MM.1S (cell line): ENCODE measurements around the gene HNRNPLL.

Experiments used
- DNase-seq: peaks from one replicate; pipeline ENCODE4 v3.0.0-alpha.2; 2015
- H2AFZ ChIP-seq: fragments of 300-600 bp; sonication (generic); 2 replicates; pipeline ENCODE4 v1.6.0; 2016; ENCODE audit warnings: antibody characterized with exemption, low read length
- H3F3A ChIP-seq: fragments of 300-600 bp; sonication (generic); 2 replicates; pipeline ENCODE4 v1.6.1; 2016; ENCODE audit warnings: mild to moderate bottlenecking, antibody characterized with exemption, low read length, moderate library complexity, mixed read lengths; ENCODE audit not compliant: insufficient read depth
- H3K27ac ChIP-seq: fragments of 300-600 bp; sonication (generic); 2 replicates; pipeline ENCODE4 v1.5.1; 2016; ENCODE audit warnings: mild to moderate bottlenecking, low read length
- H3K27me3 ChIP-seq: fragments of 300-600 bp; sonication (generic); replicated peaks from 2 replicates; pipeline ENCODE4 v1.6.0; 2016; ENCODE audit warnings: low read length; ENCODE audit not compliant: insufficient read depth
- H3K36me3 ChIP-seq: fragments of 300-600 bp; sonication (generic); replicated peaks from 2 replicates; pipeline ENCODE4 v1.6.1; 2016; ENCODE audit warnings: mild to moderate bottlenecking, low read length, mixed read lengths; ENCODE audit not compliant: insufficient read depth
- H3K4me1 ChIP-seq: fragments of 300-600 bp; sonication (generic); 2 replicates; pipeline ENCODE4 v1.6.1; 2016; ENCODE audit warnings: low read length, mixed read lengths
- H3K4me2 ChIP-seq: fragments of 300-600 bp; sonication (generic); 2 replicates; pipeline ENCODE4 v1.6.0; 2016; ENCODE audit warnings: low read depth, low read length
- H3K4me3 ChIP-seq: fragments of 300-600 bp; sonication (generic); 2 replicates; pipeline ENCODE4 v1.5.1; 2016; ENCODE audit warnings: low read length, mixed read lengths
- H3K79me2 ChIP-seq: fragments of 300-600 bp; sonication (generic); 2 replicates; pipeline ENCODE4 v1.6.1; 2016; ENCODE audit warnings: mixed run types, low read length, mixed read lengths
- H3K9ac ChIP-seq: fragments of 300-600 bp; sonication (generic); 2 replicates; pipeline ENCODE4 v1.6.1; 2016; ENCODE audit warnings: low read length, mixed read lengths
- H3K9me2 ChIP-seq: fragments of 300-600 bp; sonication (generic); replicated peaks from 2 replicates; pipeline ENCODE4 v1.6.1; 2016; ENCODE audit warnings: mild to moderate bottlenecking, low read length, mixed read lengths; ENCODE audit not compliant: insufficient read depth
- H3K9me3 ChIP-seq: fragments of 300-600 bp; sonication (generic); replicated peaks from 2 replicates; pipeline ENCODE4 v1.6.1; 2016; ENCODE audit warnings: mild to moderate bottlenecking, low read length, mixed read lengths; ENCODE audit not compliant: insufficient read depth
- H4K20me1 ChIP-seq: fragments of 300-600 bp; sonication (generic); 2 replicates; pipeline ENCODE4 v1.6.1; 2016; ENCODE audit warnings: mild to moderate bottlenecking, low read length, moderate library complexity, mixed read lengths; ENCODE audit not compliant: insufficient read depth
- CTCF ChIP-seq: fragments of 300-600 bp; sonication (generic); IDR thresholded peaks from 2 replicates; pipeline ENCODE4 v1.5.1; 2016; ENCODE audit warnings: antibody characterized with exemption, low read length, mixed read lengths
- EZH2 ChIP-seq: fragments of 300-600 bp; sonication (generic); optimal IDR thresholded peaks from 2 replicates; pipeline ENCODE3; 2017; ENCODE audit warnings: low read depth, mild to moderate bottlenecking, antibody characterized with exemption, low read length, mixed read lengths
- EZH2phosphoT487 ChIP-seq: fragments of 300-600 bp; sonication (generic); IDR thresholded peaks from 2 replicates; pipeline ENCODE4 v1.6.1; 2018; ENCODE audit warnings: antibody characterized with exemption, low read length

HNRNPLL gene

GRCh38 chr2:38522754-38523349 lies 79.9 kb downstream of the HNRNPLL start:
- no peaks in the 10 kb centered on the region for H3K27me3 ChIP-seq
- no peak overlapping the region for H3K4me3 ChIP-seq
- no peak overlapping the region for H3K9ac ChIP-seq
- no peak overlapping the region for H3K27ac ChIP-seq
- no peak overlapping the region for H3K4me2 ChIP-seq
- H3K4me1 ChIP-seq: no peaks in the 10 kb centered on the region
- H2AFZ ChIP-seq: no peak overlapping the region
- no peaks in the 10 kb centered on the region for H4K20me1 ChIP-seq
- H3K79me2 ChIP-seq: no peaks in the 10 kb centered on the region
- no peak for DNase-seq
- H3K36me3 ChIP-seq: no peaks in the 10 kb centered on the region
- TF ChIP-seq EZH2phosphoT487: no peak
- TF ChIP-seq EZH2: no peak
- no peak for TF ChIP-seq CTCF
- H3F3A ChIP-seq: no peaks in the 10 kb centered on the region
- H3K9me2 ChIP-seq: no peaks in the 10 kb centered on the region
- no peaks in the 10 kb centered on the region for H3K9me3 ChIP-seq

DNA sequence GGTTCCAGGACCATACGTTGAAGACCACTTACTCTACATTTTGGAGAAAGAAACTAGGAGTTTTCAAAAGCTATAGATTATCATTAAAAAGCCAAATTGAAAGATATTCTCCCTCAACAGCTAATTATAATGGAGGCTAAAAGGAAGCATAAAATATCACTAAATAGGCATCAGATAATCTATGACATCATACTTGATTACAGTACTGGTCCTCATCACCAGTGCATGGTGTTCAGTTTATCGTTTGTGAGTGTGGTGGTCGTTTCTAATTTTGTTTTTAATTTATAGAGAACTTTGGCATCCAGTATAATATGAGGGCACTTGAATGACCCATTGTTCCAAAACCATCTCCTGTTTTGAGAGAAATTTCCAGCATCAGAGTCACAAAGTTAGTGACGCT lies 80.9 kb downstream of the HNRNPLL start:
- H3K9me2 ChIP-seq: no peaks in the 10 kb centered on the region
- no peak for DNase-seq
- H3K36me3 ChIP-seq: no peaks in the 10 kb centered on the region
- no peak for TF ChIP-seq CTCF
- TF ChIP-seq EZH2: no peak
- no peak for TF ChIP-seq EZH2phosphoT487
- no peaks in the 10 kb centered on the region for H3K4me1 ChIP-seq
- no peak overlapping the region for H3K9ac ChIP-seq
- H4K20me1 ChIP-seq: no peaks in the 10 kb centered on the region
- H3K4me3 ChIP-seq: no peak overlapping the region
- no peak overlapping the region for H2AFZ ChIP-seq
- no peak overlapping the region for H3K4me2 ChIP-seq
- H3K9me3 ChIP-seq: no peaks in the 10 kb centered on the region
- no peaks in the 10 kb centered on the region for H3F3A ChIP-seq
- no peaks in the 10 kb centered on the region for H3K27me3 ChIP-seq
- H3K79me2 ChIP-seq: no peaks in the 10 kb centered on the region
- no peak overlapping the region for H3K27ac ChIP-seq

- H3K27ac ChIP-seq: no peak overlapping the region
- no peak overlapping the region for H3K4me2 ChIP-seq
- no peak overlapping the region for H3K9ac ChIP-seq
- no peaks in the 10 kb centered on the region for H3K27me3 ChIP-seq
- H3K9me3 ChIP-seq: no peaks in the 10 kb centered on the region
- no peaks in the 10 kb centered on the region for H3K79me2 ChIP-seq
- H3K9me2 ChIP-seq: no peaks in the 10 kb centered on the region
- H3K4me1 ChIP-seq: no peaks in the 10 kb centered on the region
- H4K20me1 ChIP-seq: no peaks in the 10 kb centered on the region
- DNase-seq: no peak
- no peak for TF ChIP-seq EZH2
- TF ChIP-seq CTCF: no peak
- TF ChIP-seq EZH2phosphoT487: no peak
- H3K36me3 ChIP-seq: no peaks in the 10 kb centered on the region
- H2AFZ ChIP-seq: no peak overlapping the region
- no peak overlapping the region for H3K4me3 ChIP-seq
- no peaks in the 10 kb centered on the region for H3F3A ChIP-seq
Measured at GRCh38 chr2:38517284-38517683, 85.4 kb downstream of the HNRNPLL start.
